Measurements from ENCODE around the gene IMP3.

Gene IMP3

DNA sequence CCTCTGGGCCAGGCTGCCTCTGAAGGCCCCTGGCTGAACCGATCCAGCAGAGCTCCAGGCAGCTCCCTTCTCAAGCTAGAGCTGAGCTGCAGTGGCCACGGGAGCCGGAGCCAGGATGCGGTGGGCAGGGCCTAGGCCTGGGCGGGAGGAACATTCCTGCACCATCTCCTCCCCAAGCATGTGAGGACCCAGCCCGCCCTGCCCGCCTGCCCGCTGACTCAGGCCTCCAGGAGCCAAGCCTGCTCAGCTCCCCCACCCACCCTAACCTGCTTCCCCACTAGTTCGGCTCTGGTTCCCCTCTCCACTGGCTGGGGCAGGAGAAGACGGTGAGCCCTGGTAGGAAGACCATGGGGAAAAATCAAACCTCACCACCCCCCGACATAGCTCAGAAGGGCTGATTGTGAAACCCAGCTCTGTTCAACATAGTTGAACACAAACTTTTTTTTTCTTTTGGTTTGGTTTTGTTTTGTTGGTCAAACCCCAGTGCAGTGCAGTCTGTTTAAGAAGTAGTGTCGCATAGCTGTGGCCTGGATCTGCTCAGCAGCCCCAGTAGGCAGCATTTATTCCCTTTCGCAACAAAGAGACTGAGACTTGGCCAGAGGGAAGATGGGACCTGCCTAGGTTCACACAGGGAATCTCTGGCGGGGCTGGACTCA, 21.2 kb upstream of the IMP3 start:
- H3K9ac ChIP-seq (ENCODE audit: low read length in 5 of 5): peak overlapping the region in 3 of 5 donors; percentile 17 to 63 (median 60)
- H3K36me3 ChIP-seq (ENCODE audit: control insufficient read depth in 5 of 5, insufficient read depth in 5 of 5, low read length in 5 of 5): peaks cover 0 to 48% (median 43%) of the 10 kb centered on the region in 5 donors

GRCh38 chr15:75659928-75660645, 20.1 kb upstream of the IMP3 start:
- no peaks in the 10 kb centered on the region for H3K9me3 ChIP-seq (ENCODE audit: control insufficient read depth in 5 of 5, low read length in 5 of 5)
- peaks cover 0 to 54% (median 53%) of the 10 kb centered on the region in 5 donors for H3K36me3 ChIP-seq (ENCODE audit: control insufficient read depth in 5 of 5, insufficient read depth in 5 of 5, low read length in 5 of 5)
- H3K4me1 ChIP-seq (ENCODE audit: control insufficient read depth in 5 of 5, insufficient read depth in 5 of 5, low read length in 5 of 5): peaks cover 6 to 51% (median 39%) of the 10 kb centered on the region in 5 donors
- H3K4me3 ChIP-seq (ENCODE audit: low read depth in 1 of 5, low read length in 5 of 5): no peak overlapping the region
- H3K9ac ChIP-seq (ENCODE audit: low read length in 5 of 5): peak overlapping the region in 1 of 5 donors; percentile 50
- H3K27ac ChIP-seq (ENCODE audit: low read depth, low read length): peak overlapping the region; percentile 93
- no peaks in the 10 kb centered on the region for H3K27me3 ChIP-seq (ENCODE audit: control insufficient read depth in 5 of 5, insufficient read depth in 4 of 5, low read length in 5 of 5)

More for the DNA sequence above, 21.2 kb upstream of the IMP3 start:
- no peaks in the 10 kb centered on the region for H3K27me3 ChIP-seq (ENCODE audit: control insufficient read depth in 5 of 5, insufficient read depth in 4 of 5, low read length in 5 of 5)
- peak overlapping the region; percentile 93 for H3K27ac ChIP-seq (ENCODE audit: low read depth, low read length)
- H3K9me3 ChIP-seq (ENCODE audit: control insufficient read depth in 5 of 5, low read length in 5 of 5): no peaks in the 10 kb centered on the region
- H3K4me1 ChIP-seq (ENCODE audit: control insufficient read depth in 5 of 5, insufficient read depth in 5 of 5, low read length in 5 of 5): peaks cover 6 to 52% (median 36%) of the 10 kb centered on the region in 5 donors
- H3K4me3 ChIP-seq (ENCODE audit: low read depth in 1 of 5, low read length in 5 of 5): no peak overlapping the region

- Histone ChIP-seq H3K4me1 (ENCODE audit: control insufficient read depth in 5 of 5, insufficient read depth in 5 of 5, low read length in 5 of 5) (peaks cover 6 to 59% (median 47%) of the 10 kb centered on the region in 5 donors), H3K4me3 (ENCODE audit: low read depth in 1 of 5, low read length in 5 of 5) (no peak overlapping the region), H3K36me3 (ENCODE audit: control insufficient read depth in 5 of 5, insufficient read depth in 5 of 5, low read length in 5 of 5) (peaks cover 0 to 58% (median 53%) of the 10 kb centered on the region in 5 donors), H3K27ac (ENCODE audit: low read depth, low read length) (peak overlapping the region; percentile 93), H3K9ac (ENCODE audit: low read length in 5 of 5) (peak overlapping the region in 1 of 5 donors; percentile 50), H3K9me3 (ENCODE audit: control insufficient read depth in 5 of 5, low read length in 5 of 5) (no peaks in the 10 kb centered on the region), H3K27me3 (ENCODE audit: control insufficient read depth in 5 of 5, insufficient read depth in 4 of 5, low read length in 5 of 5) (no peaks in the 10 kb centered on the region)
Observed at GRCh38 chr15:75659141-75659771, 19.2 kb upstream of the IMP3 start.

DNA sequence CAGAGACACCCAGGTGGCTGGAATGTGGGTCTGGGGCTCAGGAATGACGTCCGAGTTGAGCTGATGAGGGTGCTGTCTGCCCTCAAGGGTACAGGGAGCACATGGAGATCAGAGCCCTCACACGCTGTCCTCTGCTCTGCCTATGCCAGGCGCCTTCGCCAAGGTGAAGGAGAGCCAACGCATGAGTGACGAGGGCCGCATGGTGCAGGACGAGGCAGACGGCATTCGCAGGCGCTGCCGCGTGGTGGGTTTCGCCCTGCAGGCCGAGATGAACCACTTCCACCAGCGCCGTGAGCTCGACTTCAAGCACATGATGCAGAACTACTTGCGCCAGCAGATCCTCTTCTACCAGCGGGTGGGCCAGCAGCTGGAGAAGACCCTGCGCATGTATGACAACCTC, 16.8 kb upstream of the IMP3 start:
- Histone ChIP-seq H3K27ac (ENCODE audit: low read depth, low read length) (no peak overlapping the region), H3K4me1 (ENCODE audit: control insufficient read depth in 5 of 5, insufficient read depth in 5 of 5, low read length in 5 of 5) (peaks cover 12 to 76% (median 69%) of the 10 kb centered on the region in 5 donors), H3K27me3 (ENCODE audit: control insufficient read depth in 5 of 5, insufficient read depth in 4 of 5, low read length in 5 of 5) (no peaks in the 10 kb centered on the region), H3K9ac (ENCODE audit: low read length in 5 of 5) (no peak overlapping the region), H3K4me3 (ENCODE audit: low read depth in 1 of 5, low read length in 5 of 5) (no peak overlapping the region), H3K9me3 (ENCODE audit: control insufficient read depth in 5 of 5, low read length in 5 of 5) (no peaks in the 10 kb centered on the region), H3K36me3 (ENCODE audit: control insufficient read depth in 5 of 5, insufficient read depth in 5 of 5, low read length in 5 of 5) (peaks cover 0 to 61% (median 49%) of the 10 kb centered on the region in 5 donors)

GRCh38 chr15:75656331-75656730, 16.3 kb upstream of the IMP3 start:
- no peak overlapping the region for H3K4me3 ChIP-seq (ENCODE audit: low read depth in 1 of 5, low read length in 5 of 5)
- no peak overlapping the region for H3K9ac ChIP-seq (ENCODE audit: low read length in 5 of 5)
- no peaks in the 10 kb centered on the region for H3K27me3 ChIP-seq (ENCODE audit: control insufficient read depth in 5 of 5, insufficient read depth in 4 of 5, low read length in 5 of 5)
- peaks cover 16 to 76% (median 69%) of the 10 kb centered on the region in 5 donors for H3K4me1 ChIP-seq (ENCODE audit: control insufficient read depth in 5 of 5, insufficient read depth in 5 of 5, low read length in 5 of 5)
- no peak overlapping the region for H3K27ac ChIP-seq (ENCODE audit: low read depth, low read length)
- no peaks in the 10 kb centered on the region for H3K9me3 ChIP-seq (ENCODE audit: control insufficient read depth in 5 of 5, low read length in 5 of 5)
- peaks cover 0 to 63% (median 49%) of the 10 kb centered on the region in 5 donors for H3K36me3 ChIP-seq (ENCODE audit: control insufficient read depth in 5 of 5, insufficient read depth in 5 of 5, low read length in 5 of 5)

- Histone ChIP-seq H3K4me3 (ENCODE audit: low read depth in 1 of 5, low read length in 5 of 5) (no peak overlapping the region), H3K9me3 (ENCODE audit: control insufficient read depth in 5 of 5, low read length in 5 of 5) (no peaks in the 10 kb centered on the region), H3K27ac (ENCODE audit: low read depth, low read length) (no peak overlapping the region), H3K9ac (ENCODE audit: low read length in 5 of 5) (no peak overlapping the region), H3K4me1 (ENCODE audit: control insufficient read depth in 5 of 5, insufficient read depth in 5 of 5, low read length in 5 of 5) (peaks cover 20 to 77% (median 72%) of the 10 kb centered on the region in 5 donors), H3K27me3 (ENCODE audit: control insufficient read depth in 5 of 5, insufficient read depth in 4 of 5, low read length in 5 of 5) (no peaks in the 10 kb centered on the region), H3K36me3 (ENCODE audit: control insufficient read depth in 5 of 5, insufficient read depth in 5 of 5, low read length in 5 of 5) (peaks cover 0 to 66% (median 49%) of the 10 kb centered on the region in 5 donors)
Observed at GRCh38 chr15:75655931-75656330, 15.9 kb upstream of the IMP3 start.

DNA sequence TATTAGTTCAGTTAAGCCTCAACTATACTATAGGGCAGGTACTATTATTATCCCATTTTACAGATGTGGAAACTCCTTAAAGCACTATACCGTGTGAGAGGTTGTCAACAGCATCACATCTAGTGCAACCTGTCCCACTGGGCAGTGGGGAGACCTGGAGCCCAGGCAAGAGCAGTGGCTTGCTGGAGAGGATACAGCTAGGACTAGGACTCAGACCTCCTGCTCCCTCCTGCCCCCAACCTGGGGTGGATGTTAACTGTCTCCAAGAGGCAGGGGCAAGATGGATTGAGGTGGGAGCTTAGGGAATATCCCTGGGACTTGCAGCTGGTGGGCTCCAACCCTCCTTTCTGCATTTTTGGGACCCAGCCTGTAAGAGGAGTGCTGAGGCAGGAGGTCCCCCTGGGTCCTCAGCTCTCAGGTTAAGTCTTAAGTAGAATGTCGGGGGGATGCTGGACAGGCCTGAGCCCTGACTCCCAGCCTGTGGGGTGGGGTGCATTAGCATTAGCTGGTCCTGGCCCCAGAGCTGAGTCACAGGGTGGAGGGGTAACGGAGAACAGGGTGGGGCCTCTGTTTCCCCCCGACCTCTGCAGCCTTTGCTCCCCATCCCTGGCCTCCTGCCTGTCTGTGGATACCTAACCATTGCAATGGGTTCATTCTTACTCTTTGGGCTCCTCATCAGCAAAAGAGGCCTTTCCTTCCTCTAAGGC, 14.3 kb upstream of the IMP3 start:
- Histone ChIP-seq H3K36me3 (ENCODE audit: control insufficient read depth in 5 of 5, insufficient read depth in 5 of 5, low read length in 5 of 5) (peaks cover 0 to 60% (median 45%) of the 10 kb centered on the region in 5 donors), H3K9me3 (ENCODE audit: control insufficient read depth in 5 of 5, low read length in 5 of 5) (no peaks in the 10 kb centered on the region), H3K4me1 (ENCODE audit: control insufficient read depth in 5 of 5, insufficient read depth in 5 of 5, low read length in 5 of 5) (peaks cover 28 to 77% (median 72%) of the 10 kb centered on the region in 5 donors), H3K4me3 (ENCODE audit: low read depth in 1 of 5, low read length in 5 of 5) (no peak overlapping the region), H3K9ac (ENCODE audit: low read length in 5 of 5) (peak overlapping the region in 1 of 5 donors; percentile 4), H3K27me3 (ENCODE audit: control insufficient read depth in 5 of 5, insufficient read depth in 4 of 5, low read length in 5 of 5) (no peaks in the 10 kb centered on the region), H3K27ac (ENCODE audit: low read depth, low read length) (no peak overlapping the region)

GRCh38 chr15:75653347-75653913, 13.4 kb upstream of the IMP3 start:
- Histone ChIP-seq H3K36me3 (ENCODE audit: control insufficient read depth in 5 of 5, insufficient read depth in 5 of 5, low read length in 5 of 5) (peaks cover 0 to 51% (median 39%) of the 10 kb centered on the region in 5 donors), H3K4me1 (ENCODE audit: control insufficient read depth in 5 of 5, insufficient read depth in 5 of 5, low read length in 5 of 5) (peaks cover 35 to 77% (median 75%) of the 10 kb centered on the region in 5 donors), H3K9me3 (ENCODE audit: control insufficient read depth in 5 of 5, low read length in 5 of 5) (no peaks in the 10 kb centered on the region), H3K27ac (ENCODE audit: low read depth, low read length) (peak overlapping the region; percentile 72), H3K4me3 (ENCODE audit: low read depth in 1 of 5, low read length in 5 of 5) (peak overlapping the region; percentile 3 to 39 (median 31)), H3K9ac (ENCODE audit: low read length in 5 of 5) (peak overlapping the region in 3 of 5 donors; percentile 49 to 94 (median 55)), H3K27me3 (ENCODE audit: control insufficient read depth in 5 of 5, insufficient read depth in 4 of 5, low read length in 5 of 5) (no peaks in the 10 kb centered on the region)

DNA sequence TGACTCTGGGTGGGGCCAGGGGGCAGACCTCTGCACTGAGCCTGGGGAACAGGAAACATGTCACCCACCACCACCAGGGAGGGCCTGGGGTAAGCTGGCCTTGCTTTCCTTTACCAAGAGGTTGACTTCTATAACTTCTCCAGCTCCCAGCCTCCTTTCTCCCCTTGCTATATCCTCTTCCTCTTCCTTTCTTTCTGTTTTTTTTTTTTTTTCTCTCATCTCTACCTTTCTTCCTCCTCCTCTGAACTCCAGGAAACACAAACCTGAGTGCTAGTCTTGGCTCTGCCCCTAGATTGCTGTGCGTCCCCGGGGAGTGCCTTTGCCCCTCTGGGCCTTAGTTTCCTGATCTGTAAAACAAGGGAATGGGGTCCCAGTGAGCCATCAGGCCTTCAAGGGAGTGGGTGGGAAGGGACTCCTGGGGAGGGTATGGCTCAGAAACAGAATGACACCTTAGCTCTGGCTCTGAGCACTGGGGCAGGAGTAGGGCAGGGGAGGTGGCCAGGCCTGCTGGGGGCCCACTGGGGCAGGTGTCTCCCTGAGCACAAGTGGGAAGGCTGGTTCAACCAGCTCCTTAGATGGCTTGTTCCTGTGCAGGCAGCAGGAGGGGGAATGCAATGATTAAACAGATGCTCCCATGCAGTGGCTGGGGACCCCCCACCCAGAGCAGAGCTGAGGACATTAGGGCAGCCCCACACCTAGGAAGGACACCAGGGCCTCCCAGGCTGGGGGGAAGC, 12.0 kb upstream of the IMP3 start:
- Histone ChIP-seq H3K27me3 (ENCODE audit: control insufficient read depth in 5 of 5, insufficient read depth in 4 of 5, low read length in 5 of 5) (no peaks in the 10 kb centered on the region), H3K4me3 (ENCODE audit: low read depth in 1 of 5, low read length in 5 of 5) (peak overlapping the region; percentile 41 to 96 (median 86)), H3K9me3 (ENCODE audit: control insufficient read depth in 5 of 5, low read length in 5 of 5) (no peaks in the 10 kb centered on the region), H3K9ac (ENCODE audit: low read length in 5 of 5) (peak overlapping the region; percentile 48 to 94 (median 60)), H3K4me1 (ENCODE audit: control insufficient read depth in 5 of 5, insufficient read depth in 5 of 5, low read length in 5 of 5) (peaks cover 35 to 87% (median 77%) of the 10 kb centered on the region in 5 donors), H3K27ac (ENCODE audit: low read depth, low read length) (peak overlapping the region; percentile 72), H3K36me3 (ENCODE audit: control insufficient read depth in 5 of 5, insufficient read depth in 5 of 5, low read length in 5 of 5) (peaks cover 0 to 37% (median 25%) of the 10 kb centered on the region in 5 donors)

Data from subcutaneous abdominal adipose tissue (tissue), 5 donors.